H1 (cell line): ENCODE results near the gene CORO2B. TPM values are rescaled to one million over a fixed set of nuclear protein-coding genes. Genes with fewer than 3 reads are reported as not detected.

Source experiments
- CTCF ChIA-PET: fragments of 300-600 bp; sonication (Branson Sonifier 250); formaldehyde crosslinking; loops from one replicate; lab custom pipeline; 2021; ENCODE audit not compliant: partially characterized antibody; lab: Charles Lee
- POLR2A ChIA-PET: fragments of 300-600 bp; sonication (Branson Sonifier 250); formaldehyde crosslinking; loops from one replicate; lab custom pipeline; 2021; ENCODE audit warnings: inconsistent platforms; ENCODE audit not compliant: partially characterized antibody; lab: Charles Lee
- DNase-seq, 2 experiments: peaks; one replicate each; pipeline versions ENCODE4 v3.0.0 to v3.0.0-alpha.2; 2010 to 2022; ENCODE audit warnings: low spot score in 2 of 2, low read depth in 1 of 2, mixed read lengths in 1 of 2
- FAIRE-seq: peaks from 2 replicates; lab custom pipeline; 2011; peaks lifted over from hg19 to GRCh38; lab: Jason Lieb, UNC
- H2AFZ ChIP-seq: 2 replicates; pipeline ENCODE4 v1.8.1; 2012; ENCODE audit warnings: low read length, inconsistent platforms
- H2AK5ac ChIP-seq: 2 replicates; pipeline ENCODE4 v1.6.1; 2013; ENCODE audit warnings: low read depth, low read length
- H2BK120ac ChIP-seq: replicated peaks from 2 replicates; pipeline ENCODE3; 2013; ENCODE audit warnings: low read depth, low read length, inconsistent platforms
- H2BK12ac ChIP-seq: 2 replicates; pipeline ENCODE4 v1.6.1; 2013; ENCODE audit warnings: low read depth, low read length
- H2BK15ac ChIP-seq: 2 replicates; pipeline ENCODE4 v1.6.1; 2013; ENCODE audit warnings: low read length
- H2BK20ac ChIP-seq: 2 replicates; pipeline ENCODE4 v1.6.1; 2013; ENCODE audit warnings: low read length
- H2BK5ac ChIP-seq: 2 replicates; pipeline ENCODE4 v1.6.1; 2013; ENCODE audit warnings: low read depth, low read length
- H3K14ac ChIP-seq: 2 replicates; pipeline ENCODE4 v1.6.1; 2013; ENCODE audit warnings: inconsistent platforms; ENCODE audit not compliant: insufficient read length
- H3K18ac ChIP-seq: 2 replicates; pipeline ENCODE4 v1.6.1; 2013; ENCODE audit warnings: low read length; ENCODE audit errors: extremely low read depth
- H3K23ac ChIP-seq: 2 replicates; pipeline ENCODE4 v1.6.1; 2013; ENCODE audit warnings: inconsistent platforms; ENCODE audit not compliant: insufficient read length
- H3K23me2 ChIP-seq: 2 replicates; pipeline ENCODE4 v1.6.1; 2013; ENCODE audit warnings: low read depth, low read length
- H3K27ac ChIP-seq: 2 replicates; pipeline ENCODE4 v1.6.1; 2011; ENCODE audit warnings: low read depth, low read length, inconsistent platforms
- H3K27me3 ChIP-seq, 4 experiments: replicated peaks in 1 of 4; 1 replicate in 1 of 4; 2 replicates in 3 of 4; pipeline versions ENCODE4 v1.6.1 to v1.8.1; 2011 to 2013; ENCODE audit warnings: low read length in 3 of 4, mild to moderate bottlenecking in 3 of 4, inconsistent platforms in 2 of 4, mixed read lengths in 2 of 4, moderate library complexity in 1 of 4; ENCODE audit not compliant: control insufficient read depth in 3 of 4, insufficient read depth in 3 of 4; ENCODE audit errors: extremely low read depth in 1 of 4
- H3K36me3 ChIP-seq, 4 experiments: 2 replicates each; pipeline versions ENCODE4 v1.6.1 to v1.8.1; 2011 to 2013; ENCODE audit warnings: mild to moderate bottlenecking in 4 of 4, low read length in 3 of 4, moderate library complexity in 2 of 4, control low read depth in 1 of 4, inconsistent platforms in 1 of 4; ENCODE audit not compliant: insufficient read depth in 4 of 4, control insufficient read depth in 2 of 4
- H3K4ac ChIP-seq: replicated peaks from 2 replicates; pipeline ENCODE3; 2013; ENCODE audit warnings: low read length, low read depth, mixed read lengths, inconsistent platforms; ENCODE audit not compliant: insufficient read length
- H3K4me1 ChIP-seq, 4 experiments: replicated peaks in 1 of 4; 1 replicate in 1 of 4; 2 replicates in 3 of 4; pipeline versions ENCODE4 v1.6.1 to v1.8.1; 2011 to 2013; ENCODE audit warnings: low read length in 3 of 4, inconsistent platforms in 2 of 4, mixed read lengths in 1 of 4; ENCODE audit not compliant: insufficient read depth in 4 of 4, control insufficient read depth in 3 of 4
- H3K4me2 ChIP-seq, 2 experiments: 2 replicates each; pipeline versions ENCODE4 v1.6.1 to v1.8.1; 2011 to 2013; ENCODE audit warnings: low read depth in 2 of 2, low read length in 2 of 2, control low read depth in 1 of 2, inconsistent platforms in 1 of 2, mild to moderate bottlenecking in 1 of 2; ENCODE audit not compliant: insufficient read depth in 1 of 2
- H3K4me3 ChIP-seq, 4 experiments: fragments of 200-600, 300-600 bp in 1 of 4; sonication (generic), shearing (Covaris generic), sonication (Bioruptor Twin) in 1 of 4; 2 replicates each; pipeline versions ENCODE4 v1.5.1 to v1.8.1; 2011 to 2016; ENCODE audit warnings: low read length in 4 of 4, low read depth in 3 of 4, control low read depth in 2 of 4, inconsistent platforms in 2 of 4, mild to moderate bottlenecking in 2 of 4, mixed read lengths in 1 of 4, moderate library complexity in 1 of 4; ENCODE audit not compliant: insufficient read depth in 2 of 4; ENCODE audit errors: extremely low read depth in 1 of 4
- H3K56ac ChIP-seq: replicated peaks from 2 replicates; pipeline ENCODE3; 2013; ENCODE audit warnings: low read depth, mild to moderate bottlenecking, mixed read lengths, low read length, inconsistent platforms; ENCODE audit not compliant: insufficient read length
- H3K79me1 ChIP-seq: 2 replicates; pipeline ENCODE4 v1.6.1; 2013; ENCODE audit warnings: low read depth, low read length, control low read depth
- H3K79me2 ChIP-seq, 2 experiments: 2 replicates each; pipeline versions ENCODE4 v1.6.1 to v1.8.1; 2012 to 2013; ENCODE audit warnings: low read length in 2 of 2, mild to moderate bottlenecking in 2 of 2, inconsistent platforms in 1 of 2; ENCODE audit not compliant: insufficient read depth in 2 of 2, control insufficient read depth in 1 of 2
- H3K9ac ChIP-seq, 4 experiments: replicated peaks in 1 of 4; 1 replicate in 1 of 4; 2 replicates in 3 of 4; pipeline versions ENCODE4 v1.6.1 to v1.8.1; 2011 to 2013; ENCODE audit warnings: low read depth in 3 of 4, low read length in 3 of 4, control low read depth in 2 of 4, mild to moderate bottlenecking in 2 of 4, moderate library complexity in 2 of 4, inconsistent platforms in 1 of 4; ENCODE audit errors: extremely low read depth in 1 of 4
- H3K9me3 ChIP-seq, 2 experiments: 2 replicates each; pipeline versions ENCODE4 v1.6.1 to v1.8.1; 2012 to 2013; ENCODE audit warnings: mild to moderate bottlenecking in 2 of 2, moderate library complexity in 2 of 2, control low read depth in 1 of 2, inconsistent platforms in 1 of 2, low read depth in 1 of 2, low read length in 1 of 2, mixed read lengths in 1 of 2; ENCODE audit not compliant: insufficient read depth in 2 of 2
- H4K20me1 ChIP-seq, 2 experiments: replicated peaks in 1 of 2; 2 replicates each; pipeline versions ENCODE3 to v1.8.1; 2011 to 2013; ENCODE audit warnings: inconsistent platforms in 2 of 2, low read length in 2 of 2, mild to moderate bottlenecking in 1 of 2; ENCODE audit not compliant: insufficient read depth in 2 of 2, control insufficient read depth in 1 of 2
- H4K5ac ChIP-seq: 2 replicates; pipeline ENCODE4 v1.6.1; 2013; ENCODE audit warnings: low read length, low read depth, mixed read lengths, inconsistent platforms; ENCODE audit not compliant: insufficient read length
- H4K8ac ChIP-seq: 2 replicates; pipeline ENCODE4 v1.8.0; 2013; ENCODE audit warnings: mild to moderate bottlenecking, moderate library complexity, low read length, inconsistent platforms; ENCODE audit not compliant: insufficient read depth; ENCODE audit errors: extremely low read depth
- H4K91ac ChIP-seq: replicated peaks from 2 replicates; pipeline ENCODE3; 2013; ENCODE audit warnings: low read length, mixed read lengths, inconsistent platforms; ENCODE audit not compliant: insufficient read length
- FOSL1 ChIP-seq: IDR thresholded peaks from 2 replicates; pipeline ENCODE4 v1.6.1; 2011; ENCODE audit warnings: mild to moderate bottlenecking, low read depth, low read length, moderate library complexity; ENCODE audit not compliant: insufficient read depth
- RBBP5 ChIP-seq: IDR thresholded peaks from 2 replicates; pipeline ENCODE4 v1.7.1; 2012; ENCODE audit warnings: low read depth, mild to moderate bottlenecking, inconsistent platforms, low read length, moderate library complexity, borderline replicate concordance
- USF2 ChIP-seq: IDR thresholded peaks from 2 replicates; pipeline ENCODE4 v1.6.1; 2011; ENCODE audit warnings: low read length, improper control_type of control experiment
- WGBS, 2 experiments: shearing (Covaris generic) in 1 of 2; methylation state at CpG; one replicate each; pipeline versions ENCODE4 v1.1.6 to v1.1.7; 2013 to 2015; ENCODE audit warnings: low lambda C conversion rate in 2 of 2, mixed read lengths in 2 of 2, inconsistent platforms in 1 of 2, low coverage in 1 of 2, missing lambda C conversion rate in 1 of 2; ENCODE audit not compliant: insufficient replicate concordance in 2 of 2, insufficient coverage in 1 of 2, insufficient read length in 1 of 2; ENCODE audit errors: extremely low coverage in 1 of 2, missing lambda C conversion rate in 1 of 2; 5-methylcytosine and 5-hydroxymethylcytosine counted together
- polyA plus RNA-seq, 7 experiments: library from polyadenylated mRNA; depleted of rRNA in 3 of 7; stranded (reverse) in 5 of 7; unstranded in 2 of 7; fragments of >200 nt in 5 of 7; fragments of 200-250 nt in 2 of 7; gene quantifications; 1 replicate in 5 of 7; 2 replicates in 1 of 7; 4 replicates in 1 of 7; pipeline versions ENCODE4 v1.2.1 to v1.2.3, GENCODE V29; 2011 to 2013; ENCODE audit warnings: missing spikeins in 2 of 7, mixed read lengths in 2 of 7
- total RNA-seq: library from RNA; stranded (reverse); fragmentation: NEBNext Ultra II Directional; extraction: Animal tissue kit (Norgen Biotek cat#: 25700); gene quantifications from 2 replicates; pipeline ENCODE4 v1.2.1, GENCODE V29; 2021

Gene CORO2B
- total and polyA plus RNA-seq, 2 of the 8 experiments (the other 6 are each of a cell fraction or from before 2014, with no cell fraction given), result 3.4 to 6.7 TPM

- H3K4me3 ChIP-seq, result no peak overlapping the region
- FAIRE-seq (no peak), DNase-seq (no peak)
- no peak overlapping the region for H4K91ac ChIP-seq
- no peak overlapping the region for H3K4me2 ChIP-seq
- H2AK5ac ChIP-seq, result no peak overlapping the region
- no peak overlapping the region for H3K14ac ChIP-seq
- no peak overlapping the region for H3K23ac ChIP-seq
- H3K9me3 ChIP-seq, result no peaks in the 10 kb centered on the region
- H2BK120ac ChIP-seq, result no peak overlapping the region
- no peak overlapping the region for H2BK5ac ChIP-seq
- no peaks in the 10 kb centered on the region for H3K79me1 ChIP-seq
- no peaks in the 10 kb centered on the region for H3K79me2 ChIP-seq
- CTCF ChIA-PET, result interaction anchor here (0.8 to 14.4 kb wide), 16 partner anchors 14 to 328 kb away, joined by 3 to 721 read pairs (median 4); no protein-coding TSS in a partner anchor
- no peak overlapping the region for H4K8ac ChIP-seq
- peaks cover 0 to 18% (median 14%) of the 10 kb centered on the region in 4 experiments; a peak in 6 of 7 replicates for H3K4me1 ChIP-seq
- H2BK12ac ChIP-seq, result no peak overlapping the region
- H2BK15ac ChIP-seq, result no peak overlapping the region
- 83% methylated on average over 17 of the region's 17 CpGs; no CpG with 5 or more reads in 1 of the 2 experiments for WGBS, 2 experiments
- H3K9ac ChIP-seq, result no peak overlapping the region
- peaks cover 8% of the 10 kb centered on the region; the same call in 1 of the 2 replicates for H3K23me2 ChIP-seq
- no peaks in the 10 kb centered on the region for H3K36me3 ChIP-seq
- POLR2A ChIA-PET, result no interaction called here
- H3K27me3 ChIP-seq, result peaks cover 0 to 7% (median 4%) of the 10 kb centered on the region in 4 experiments; a peak in 3 of 7 replicates
- no peak overlapping the region for H4K5ac ChIP-seq
- no peaks in the 10 kb centered on the region for H4K20me1 ChIP-seq
- H3K4ac ChIP-seq, result no peak overlapping the region
- H2AFZ ChIP-seq, result no peak overlapping the region
- H3K27ac ChIP-seq, result no peak overlapping the region
- TF ChIP-seq RBBP5 (no peak), USF2 (no peak), FOSL1 (no peak)
- TF ChIP-seq, all 59 proteins: peak for 0
- Histone ChIP-seq H3K18ac (no peak overlapping the region), H2BK20ac (no peak overlapping the region), H3K56ac (no peak overlapping the region)
Measured at GRCh38 chr15:68556139-68556990, 22.4 kb upstream of the CORO2B start.
